ENCODE results near the gene MYLK4.

GRCh38 chr6:2763345-2763841, 12.7 kb upstream of the MYLK4 start:
- TF ChIP-seq SOX13 (IDR thresholded peaks at IDR 0.05) (no peak), SOX13 (CRISPR knock-in tag; conservative IDR thresholded peaks at IDR 0.05 in 1 of 2, IDR thresholded peaks at IDR 0.05 in 1 of 2) (no peak), SIN3A (IDR thresholded peaks at IDR 0.05; ENCODE audit: borderline replicate concordance, low read depth, low read length) (no peak), NR2F1 (CRISPR knock-in tag; IDR thresholded peaks at IDR 0.05) (no peak), EZH2 (conservative IDR thresholded peaks at IDR 0.05; ENCODE audit: low read depth, low read length) (no peak), ZNF512 (CRISPR knock-in tag; IDR thresholded peaks at IDR 0.05) (no peak), CBFB (CRISPR knock-in tag; IDR thresholded peaks at IDR 0.05) (no peak), ZBTB1 (CRISPR knock-in tag; IDR thresholded peaks at IDR 0.05; ENCODE audit: borderline replicate concordance) (no peak), SKIL (CRISPR knock-in tag; IDR thresholded peaks at IDR 0.05; ENCODE audit: borderline replicate concordance) (no peak), KLF16 (CRISPR knock-in tag; IDR thresholded peaks at IDR 0.05) (no peak), MYC (CRISPR knock-in tag; IDR thresholded peaks at IDR 0.05; ENCODE audit: borderline replicate concordance) (no peak), PBX2 (CRISPR knock-in tag; IDR thresholded peaks at IDR 0.05) (no peak), THAP9 (CRISPR knock-in tag; IDR thresholded peaks at IDR 0.05; ENCODE audit: borderline replicate concordance) (no peak; the same call in 1 of the 2 replicates)

Measured in HepG2 (cell line).